ENCODE data around the gene BDKRB2.

GRCh38 chr14:96251656-96252155 lies 47.1 kb downstream of the BDKRB2 start:
- TF ChIP-seq EZH2phosphoT487 (IDR thresholded peaks at IDR 0.05; ENCODE audit: insufficient read depth, low read depth) = no peak
- TF ChIP-seq EZH2 (IDR thresholded peaks at IDR 0.05; ENCODE audit: insufficient read depth, poor library complexity, severe bottlenecking) = no peak

Measured in GM23248 (cell line).